Measurements from ENCODE around the gene OXLD1. TPM values are rescaled to one million over a fixed set of nuclear protein-coding genes. Genes with fewer than 3 reads are reported as not detected.

OXLD1 gene
- total RNA-seq, 1 experiment from 2014 or later = 36.1 TPM

DNA sequence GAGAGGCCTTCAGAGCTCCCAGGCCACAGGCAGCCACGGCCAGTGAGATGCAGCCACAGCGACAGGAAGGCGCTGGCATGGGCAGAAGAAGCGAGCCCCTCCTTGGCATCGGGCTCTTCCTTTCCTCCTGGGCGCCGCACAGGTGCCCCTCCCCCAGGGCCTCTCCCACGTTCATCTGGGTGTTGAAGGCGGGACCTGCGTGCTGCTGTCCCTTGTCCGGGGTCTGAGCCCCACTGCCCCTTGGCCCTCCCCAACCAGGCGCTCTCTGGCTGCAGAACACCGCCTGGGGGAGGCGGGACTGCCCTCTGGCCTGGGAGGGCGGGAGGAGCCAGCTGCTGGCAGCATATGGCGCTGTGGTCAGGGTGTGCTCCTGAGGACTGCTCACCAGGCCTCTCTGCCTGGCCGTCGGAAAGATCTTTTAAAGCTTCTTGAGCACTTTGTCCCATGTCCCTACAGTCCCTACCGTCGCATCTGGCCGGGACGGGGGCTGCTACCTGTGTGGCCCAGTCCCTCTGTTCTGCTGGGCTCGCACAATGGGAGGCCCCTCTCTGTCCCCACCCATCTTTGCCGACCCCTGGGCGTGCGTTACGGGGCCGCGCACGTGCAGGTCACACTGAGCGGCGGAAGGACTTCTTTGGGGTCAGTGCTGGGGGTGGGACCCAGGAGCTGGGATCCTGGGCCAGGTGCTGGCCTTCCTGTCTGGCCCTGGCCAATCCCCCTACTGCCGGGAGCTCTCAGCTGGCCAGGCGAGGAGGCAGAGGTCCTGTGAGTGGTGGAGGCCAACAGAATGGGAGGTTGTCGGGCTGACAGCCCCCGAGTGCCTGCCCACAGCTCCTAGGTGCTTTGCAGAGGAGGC, 47.4 kb upstream of the OXLD1 start:
- no peak for DNase-seq (ENCODE audit: low spot score)
- intact Hi-C loops (cut with micrococcal nuclease; ENCODE audit: unreplicated experiment) = no loop called here
- ChIA-PET CTCF (interaction anchor here (0.7 kb wide), 1 partner anchor 92 kb away, joined by 4 read pairs; no protein-coding TSS in a partner anchor), POLR2A (ENCODE audit: low non-redundant PET) (interaction anchor here (0.6 to 0.7 kb wide), 2 partner anchors 17 to 310 kb away, joined by 4 to 5 read pairs; partner anchors contain the start of gene LRRC45)
- BruUV-seq (replicated peaks) = no TSS peak
- Histone ChIP-seq H3K4me1 (ENCODE audit: insufficient read depth, low read length, poor library complexity, severe bottlenecking) (peaks cover 19% of the 10 kb centered on the region), H3K4me3 (ENCODE audit: low read depth, low read length, poor library complexity, severe bottlenecking) (peak overlapping the region; percentile 85), H3K27ac (ENCODE audit: low read depth, low read length, poor library complexity, severe bottlenecking) (peak overlapping the region; percentile 84), H3K27me3 (replicated peaks; ENCODE audit: insufficient read depth, low read depth, low read length, poor library complexity) (no peaks in the 10 kb centered on the region), H3K9me3 (ENCODE audit: low read depth, low read length, poor library complexity, severe bottlenecking) (no peaks in the 10 kb centered on the region), H3K36me3 (ENCODE audit: insufficient read depth, low read length, poor library complexity, severe bottlenecking) (peaks cover 24% of the 10 kb centered on the region)
- no peak for TF ChIP-seq EZH2 (IDR thresholded peaks at IDR 0.05; ENCODE audit: borderline replicate concordance, low read depth, low read length, poor library complexity, severe bottlenecking)
- TF ChIP-seq, protein P1, sequence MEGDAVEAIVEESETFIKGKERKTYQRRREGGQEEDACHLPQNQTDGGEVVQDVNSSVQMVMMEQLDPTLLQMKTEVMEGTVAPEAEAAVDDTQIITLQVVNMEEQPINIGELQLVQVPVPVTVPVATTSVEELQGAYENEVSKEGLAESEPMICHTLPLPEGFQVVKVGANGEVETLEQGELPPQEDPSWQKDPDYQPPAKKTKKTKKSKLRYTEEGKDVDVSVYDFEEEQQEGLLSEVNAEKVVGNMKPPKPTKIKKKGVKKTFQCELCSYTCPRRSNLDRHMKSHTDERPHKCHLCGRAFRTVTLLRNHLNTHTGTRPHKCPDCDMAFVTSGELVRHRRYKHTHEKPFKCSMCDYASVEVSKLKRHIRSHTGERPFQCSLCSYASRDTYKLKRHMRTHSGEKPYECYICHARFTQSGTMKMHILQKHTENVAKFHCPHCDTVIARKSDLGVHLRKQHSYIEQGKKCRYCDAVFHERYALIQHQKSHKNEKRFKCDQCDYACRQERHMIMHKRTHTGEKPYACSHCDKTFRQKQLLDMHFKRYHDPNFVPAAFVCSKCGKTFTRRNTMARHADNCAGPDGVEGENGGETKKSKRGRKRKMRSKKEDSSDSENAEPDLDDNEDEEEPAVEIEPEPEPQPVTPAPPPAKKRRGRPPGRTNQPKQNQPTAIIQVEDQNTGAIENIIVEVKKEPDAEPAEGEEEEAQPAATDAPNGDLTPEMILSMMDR (conservative IDR thresholded peaks at IDR 0.05; ENCODE audit: low read depth, low read length) = no peak

DNA sequence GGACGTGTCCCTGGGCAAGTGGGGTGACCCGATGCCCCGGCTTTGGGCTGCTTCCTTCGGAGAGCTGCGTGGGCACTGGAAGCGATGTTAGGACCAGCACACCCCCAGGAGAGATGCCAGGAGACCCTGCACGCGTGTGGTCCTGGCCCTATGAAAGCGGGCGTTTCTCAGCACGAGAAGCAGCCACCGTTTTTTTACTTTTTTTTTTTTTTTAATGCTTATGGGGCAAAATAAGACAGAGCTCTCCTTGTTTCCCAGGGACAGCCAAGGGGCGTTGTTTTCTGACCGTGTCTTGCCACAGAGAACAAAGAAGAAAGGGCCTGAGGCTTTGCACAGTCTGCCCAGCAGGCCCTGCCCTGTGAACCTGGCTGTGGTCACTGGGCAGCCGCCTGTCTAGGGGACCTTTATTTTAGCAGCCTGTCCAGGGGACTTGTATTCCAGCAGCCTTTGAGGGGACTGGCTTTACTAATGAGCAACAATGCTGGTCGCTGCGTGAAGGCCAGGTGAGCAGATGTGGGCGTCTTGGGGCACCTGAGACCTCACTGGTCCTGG, 46.7 kb upstream of the OXLD1 start:
- BruUV-seq (replicated peaks) = no TSS peak
- TF ChIP-seq, protein P1 (conservative IDR thresholded peaks at IDR 0.05; ENCODE audit: low read depth, low read length) = no peak

DNA sequence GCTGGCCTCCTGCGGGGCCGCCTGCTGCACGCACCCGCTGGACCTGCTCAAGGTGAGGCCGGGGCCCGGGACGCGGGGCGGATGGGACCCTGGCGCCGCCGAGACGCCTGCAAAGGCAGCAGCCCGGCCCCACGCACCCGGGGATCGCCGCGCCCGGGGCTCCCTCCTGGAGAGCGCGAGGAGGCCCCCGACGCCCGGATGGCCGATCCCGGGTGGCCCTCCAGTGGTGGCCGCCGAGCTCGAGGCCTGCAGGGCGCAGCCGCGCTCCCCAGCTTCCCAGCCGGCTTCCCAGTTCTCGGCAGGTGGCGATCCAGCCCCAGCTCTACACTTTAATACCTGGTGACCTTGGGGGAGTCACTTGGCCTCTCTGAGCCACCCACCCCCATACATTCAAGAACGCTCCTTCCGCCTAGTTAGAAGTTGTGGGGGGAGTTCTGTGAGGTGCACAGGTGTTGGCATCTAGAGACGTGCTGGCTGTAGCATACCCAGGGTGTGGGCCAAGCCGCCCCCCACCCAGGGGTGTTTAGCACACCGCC, 46.1 kb upstream of the OXLD1 start:
- BruUV-seq (replicated peaks) = no TSS peak
- Histone ChIP-seq H3K36me3 (ENCODE audit: insufficient read depth, low read length, poor library complexity, severe bottlenecking) (peaks cover 27% of the 10 kb centered on the region), H3K27me3 (replicated peaks; ENCODE audit: insufficient read depth, low read depth, low read length, poor library complexity) (no peaks in the 10 kb centered on the region), H3K4me3 (ENCODE audit: low read depth, low read length, poor library complexity, severe bottlenecking) (peak overlapping the region; percentile 85), H3K27ac (ENCODE audit: low read depth, low read length, poor library complexity, severe bottlenecking) (peak overlapping the region; percentile 84), H3K4me1 (ENCODE audit: insufficient read depth, low read length, poor library complexity, severe bottlenecking) (peaks cover 19% of the 10 kb centered on the region), H3K9me3 (ENCODE audit: low read depth, low read length, poor library complexity, severe bottlenecking) (no peaks in the 10 kb centered on the region)
- TF ChIP-seq EZH2 (IDR thresholded peaks at IDR 0.05; ENCODE audit: borderline replicate concordance, low read depth, low read length, poor library complexity, severe bottlenecking) = no peak
- TF ChIP-seq, protein P1 (conservative IDR thresholded peaks at IDR 0.05; ENCODE audit: low read depth, low read length) = 0 out of 2 replicates have a peak, but pooled peaks have one; percentile 19
- ChIA-PET POLR2A (ENCODE audit: low non-redundant PET) (interaction anchor here (0.7 kb wide), 1 partner anchor 311 kb away, joined by 4 read pairs; the partner anchor contains the start of gene LRRC45), CTCF (no interaction called here)
- intact Hi-C loops (cut with micrococcal nuclease; ENCODE audit: unreplicated experiment) = no loop called here
- DNase-seq (ENCODE audit: low spot score) = no peak

More for the DNA sequence above, 46.7 kb upstream of the OXLD1 start:
- POLR2A ChIA-PET (ENCODE audit: low non-redundant PET) = interaction anchor here (0.6 to 0.7 kb wide), 2 partner anchors 17 to 310 kb away, joined by 4 to 5 read pairs; partner anchors contain the start of gene LRRC45
- intact Hi-C loops (cut with micrococcal nuclease; ENCODE audit: unreplicated experiment) = no loop called here
- H3K27me3 ChIP-seq (replicated peaks; ENCODE audit: insufficient read depth, low read depth, low read length, poor library complexity) = no peaks in the 10 kb centered on the region
- CTCF ChIA-PET = interaction anchor here (0.7 kb wide), 1 partner anchor 93 kb away, joined by 4 read pairs; no protein-coding TSS in a partner anchor
- H3K36me3 ChIP-seq (ENCODE audit: insufficient read depth, low read length, poor library complexity, severe bottlenecking) = peaks cover 26% of the 10 kb centered on the region
- no peak for DNase-seq (ENCODE audit: low spot score)
- H3K9me3 ChIP-seq (ENCODE audit: low read depth, low read length, poor library complexity, severe bottlenecking) = no peaks in the 10 kb centered on the region
- peaks cover 19% of the 10 kb centered on the region for H3K4me1 ChIP-seq (ENCODE audit: insufficient read depth, low read length, poor library complexity, severe bottlenecking)
- peak overlapping the region; percentile 84 for H3K27ac ChIP-seq (ENCODE audit: low read depth, low read length, poor library complexity, severe bottlenecking)
- H3K4me3 ChIP-seq (ENCODE audit: low read depth, low read length, poor library complexity, severe bottlenecking) = peak overlapping the region; percentile 85

Measured in A673 (cell line).